HCT116 (cell line): ENCODE results near the gene ERG.

Source experiments
- CEBPB ChIP-seq: IDR thresholded peaks from 2 replicates; pipeline ENCODE4 v1.6.1; 2012; ENCODE audit warnings: low read depth
- EZH2 ChIP-seq: fragments of 200-600 bp; sonication (generic); IDR thresholded peaks from 2 replicates; pipeline ENCODE4 v1.6.1; 2017; ENCODE audit warnings: antibody characterized with exemption, mixed run types
- POLR2A ChIP-seq: IDR thresholded peaks from 2 replicates; pipeline ENCODE4 v1.7.0; 2011; ENCODE audit warnings: borderline replicate concordance; ENCODE audit not compliant: insufficient read depth, insufficient read length; ENCODE audit errors: extremely low read depth
- REST ChIP-seq: IDR thresholded peaks from 2 replicates; pipeline ENCODE4 v1.6.1; 2012; ENCODE audit warnings: low read depth
- SIN3A ChIP-seq: IDR thresholded peaks from 2 replicates; pipeline ENCODE4 v1.6.1; 2012; ENCODE audit warnings: low read depth
- SP1 ChIP-seq: IDR thresholded peaks from 2 replicates; pipeline ENCODE4 v1.6.1; 2012; ENCODE audit warnings: low read depth
- SRF ChIP-seq: IDR thresholded peaks from 2 replicates; pipeline ENCODE4 v1.6.1; 2012; ENCODE audit warnings: low read depth
- TCF7L2 ChIP-seq: IDR thresholded peaks from 2 replicates; pipeline ENCODE4 v1.7.0; 2011; ENCODE audit warnings: borderline replicate concordance, inconsistent platforms; ENCODE audit not compliant: insufficient read depth, insufficient read length; ENCODE audit errors: extremely low read depth
- YY1 ChIP-seq: IDR thresholded peaks from 2 replicates; pipeline ENCODE4 v1.6.1; 2011; ENCODE audit warnings: low read length, low read depth, moderate library complexity, mild to moderate bottlenecking; ENCODE audit not compliant: insufficient replicate concordance; ENCODE audit errors: extremely low read depth
- TF ChIP-seq, protein P1 (sequence below), 3 experiments: fragments of 200-600 bp in 1 of 3; sonication (generic) in 1 of 3; IDR thresholded peaks in 2 of 3; conservative IDR thresholded peaks in 1 of 3; 2 replicates each; pipeline ENCODE4 v1.5.1; 2012 to 2017; ENCODE audit warnings: low read depth in 2 of 3, low read length in 2 of 3, antibody characterized with exemption in 1 of 3, borderline replicate concordance in 1 of 3, control low read depth in 1 of 3, mild to moderate bottlenecking in 1 of 3, mixed read lengths in 1 of 3, mixed run types in 1 of 3, moderate library complexity in 1 of 3; ENCODE audit not compliant: insufficient read depth in 1 of 3

GRCh38 chr21:38500073-38500472 is 1.8 kb upstream of the ERG start:
- no peak for TF ChIP-seq SIN3A
- no peak for TF ChIP-seq EZH2
- TF ChIP-seq SP1: no peak
- TF ChIP-seq SRF: no peak
- no peak for TF ChIP-seq REST
- no peak for TF ChIP-seq YY1
- no peak for TF ChIP-seq POLR2A
- TF ChIP-seq, protein P1, sequence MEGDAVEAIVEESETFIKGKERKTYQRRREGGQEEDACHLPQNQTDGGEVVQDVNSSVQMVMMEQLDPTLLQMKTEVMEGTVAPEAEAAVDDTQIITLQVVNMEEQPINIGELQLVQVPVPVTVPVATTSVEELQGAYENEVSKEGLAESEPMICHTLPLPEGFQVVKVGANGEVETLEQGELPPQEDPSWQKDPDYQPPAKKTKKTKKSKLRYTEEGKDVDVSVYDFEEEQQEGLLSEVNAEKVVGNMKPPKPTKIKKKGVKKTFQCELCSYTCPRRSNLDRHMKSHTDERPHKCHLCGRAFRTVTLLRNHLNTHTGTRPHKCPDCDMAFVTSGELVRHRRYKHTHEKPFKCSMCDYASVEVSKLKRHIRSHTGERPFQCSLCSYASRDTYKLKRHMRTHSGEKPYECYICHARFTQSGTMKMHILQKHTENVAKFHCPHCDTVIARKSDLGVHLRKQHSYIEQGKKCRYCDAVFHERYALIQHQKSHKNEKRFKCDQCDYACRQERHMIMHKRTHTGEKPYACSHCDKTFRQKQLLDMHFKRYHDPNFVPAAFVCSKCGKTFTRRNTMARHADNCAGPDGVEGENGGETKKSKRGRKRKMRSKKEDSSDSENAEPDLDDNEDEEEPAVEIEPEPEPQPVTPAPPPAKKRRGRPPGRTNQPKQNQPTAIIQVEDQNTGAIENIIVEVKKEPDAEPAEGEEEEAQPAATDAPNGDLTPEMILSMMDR (IDR thresholded peaks at IDR 0.05 in 2 of 3, conservative IDR thresholded peaks at IDR 0.05 in 1 of 3; ENCODE audit: borderline replicate concordance in 1 of 3, insufficient read depth in 1 of 3, low read depth in 2 of 3, low read length in 2 of 3): no peak
- no peak for TF ChIP-seq CEBPB
- no peak for TF ChIP-seq TCF7L2
